H4 (cell line): ENCODE data around the gene ATF7IP. TPM values are rescaled to one million over a fixed set of nuclear protein-coding genes. Genes with fewer than 3 reads are reported as not detected.
"Not testable (repeated sequence)": the region's sequence is repeated elsewhere in the genome, so short reads cannot be mapped to it uniquely, and the experiment has no call there.

Source experiments
- DNase-seq: peaks from one replicate; pipeline ENCODE4 v3.0.0-alpha.2; 2015; ENCODE audit warnings: low spot score
- total RNA-seq: library from RNA; depleted of rRNA; stranded (reverse); fragments of >200 nt; shearing (Covaris generic); gene quantifications from 2 replicates; pipeline ENCODE4 v1.2.3, GENCODE V29; 2014; rRNA removed

ATF7IP gene
- 34.2 and 51.3 TPM in 2 replicates for total RNA-seq

- DNase-seq = peak; percentile 99
These were observed at the start of gene ATF7IP for GRCh38 chr12:14365294-14366208. Gene ATF7IP (plus strand): TSS chr12:14365682. CDS start chr12:14423916, 58,234 bp downstream.

- DNase-seq = no peak
These were observed 47.9 kb upstream of the ATF7IP start for GRCh38 chr12:14317362-14318146.

- DNase-seq = not testable (repeated sequence)
These were observed 45.6 kb upstream of the ATF7IP start for GRCh38 chr12:14319704-14320427.

- DNase-seq = no peak
These were observed 43.1 kb upstream of the ATF7IP start for GRCh38 chr12:14322403-14322802.

- no peak for DNase-seq
These were observed 39.7 kb upstream of the ATF7IP start for GRCh38 chr12:14325716-14326343.

GRCh38 chr12:14326699-14327098 is 38.8 kb upstream of the ATF7IP start:
- DNase-seq = peak; percentile 25

- peak; percentile 24 for DNase-seq
These were observed 37.8 kb upstream of the ATF7IP start for GRCh38 chr12:14327711-14328110.

- DNase-seq = no peak
These were observed 33.0 kb upstream of the ATF7IP start for GRCh38 chr12:14332482-14332881.

GRCh38 chr12:14340371-14340770 is 25.1 kb upstream of the ATF7IP start:
- DNase-seq = no peak

GRCh38 chr12:14351524-14351923 is 14.0 kb upstream of the ATF7IP start:
- not testable (repeated sequence) for DNase-seq

GRCh38 chr12:14352066-14352465 is 13.4 kb upstream of the ATF7IP start:
- DNase-seq = not testable (repeated sequence)

GRCh38 chr12:14354665-14355064 is 10.8 kb upstream of the ATF7IP start:
- DNase-seq = not testable (repeated sequence)

GRCh38 chr12:14356147-14356546 is 9.3 kb upstream of the ATF7IP start:
- no peak for DNase-seq

- no peak for DNase-seq
These were observed 8.0 kb upstream of the ATF7IP start for GRCh38 chr12:14357486-14357885.

GRCh38 chr12:14362352-14362751 is 3.1 kb upstream of the ATF7IP start:
- no peak for DNase-seq

GRCh38 chr12:14364583-14365271 is 755 bp upstream of the ATF7IP start:
- no peak for DNase-seq

- no peak for DNase-seq
These were observed 942 bp downstream of the ATF7IP start for GRCh38 chr12:14366209-14367039.

- DNase-seq = peak; percentile 25
These were observed 1.7 kb downstream of the ATF7IP start for GRCh38 chr12:14367040-14367661.

GRCh38 chr12:14369311-14369710 is 3.8 kb downstream of the ATF7IP start:
- DNase-seq = no peak
